ENCODE results near the gene FOXP1. TPM values are rescaled to one million over a fixed set of nuclear protein-coding genes. Genes with fewer than 3 reads are reported as not detected.

Gene FOXP1
- total RNA-seq, 4 donors from 2014 or later: 86.4 to 107 (median 93.8) TPM

DNA sequence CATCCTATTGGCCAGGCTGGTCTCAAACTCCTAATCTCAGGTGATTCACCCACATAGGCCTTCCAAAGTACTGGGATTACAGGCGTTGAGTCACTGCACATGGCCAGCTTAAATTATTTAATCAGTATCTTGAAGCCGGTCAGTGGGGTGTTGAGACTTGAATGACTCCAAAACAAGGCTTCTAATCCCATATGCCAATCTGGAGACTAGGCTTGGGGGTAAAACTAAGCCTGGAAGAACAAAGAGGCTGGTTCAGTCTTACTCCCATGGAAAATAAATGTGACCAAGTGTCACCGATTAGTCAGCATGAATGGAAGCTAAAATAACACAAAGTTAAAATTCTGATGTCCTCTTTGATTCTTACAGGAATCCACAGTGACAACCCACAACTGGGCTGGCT lies 509.1 kb downstream of the FOXP1 start:
- Histone ChIP-seq H3K4me3 (no peak overlapping the region), H3K27ac (peak overlapping the region in 1 of 4 donors; percentile 46), H3K4me1 (peaks cover 0 to 49% (median 17%) of the 10 kb centered on the region in 4 donors), H3K27me3 (no peaks in the 10 kb centered on the region), H3K36me3 (no peaks in the 10 kb centered on the region), H3K9me3 (no peaks in the 10 kb centered on the region)
- no peak for DNase-seq (ENCODE audit: low spot score in 2 of 2)
- WGBS, 2 donors: 64 to 69% methylated on average over 3 of the region's 3 CpGs
- no peak for TF ChIP-seq EP300 (IDR thresholded peaks at IDR 0.05)
- no peak for TF ChIP-seq POLR2A (IDR thresholded peaks at IDR 0.05)
- TF ChIP-seq, protein P1, sequence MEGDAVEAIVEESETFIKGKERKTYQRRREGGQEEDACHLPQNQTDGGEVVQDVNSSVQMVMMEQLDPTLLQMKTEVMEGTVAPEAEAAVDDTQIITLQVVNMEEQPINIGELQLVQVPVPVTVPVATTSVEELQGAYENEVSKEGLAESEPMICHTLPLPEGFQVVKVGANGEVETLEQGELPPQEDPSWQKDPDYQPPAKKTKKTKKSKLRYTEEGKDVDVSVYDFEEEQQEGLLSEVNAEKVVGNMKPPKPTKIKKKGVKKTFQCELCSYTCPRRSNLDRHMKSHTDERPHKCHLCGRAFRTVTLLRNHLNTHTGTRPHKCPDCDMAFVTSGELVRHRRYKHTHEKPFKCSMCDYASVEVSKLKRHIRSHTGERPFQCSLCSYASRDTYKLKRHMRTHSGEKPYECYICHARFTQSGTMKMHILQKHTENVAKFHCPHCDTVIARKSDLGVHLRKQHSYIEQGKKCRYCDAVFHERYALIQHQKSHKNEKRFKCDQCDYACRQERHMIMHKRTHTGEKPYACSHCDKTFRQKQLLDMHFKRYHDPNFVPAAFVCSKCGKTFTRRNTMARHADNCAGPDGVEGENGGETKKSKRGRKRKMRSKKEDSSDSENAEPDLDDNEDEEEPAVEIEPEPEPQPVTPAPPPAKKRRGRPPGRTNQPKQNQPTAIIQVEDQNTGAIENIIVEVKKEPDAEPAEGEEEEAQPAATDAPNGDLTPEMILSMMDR (IDR thresholded peaks at IDR 0.05): no peak

DNA sequence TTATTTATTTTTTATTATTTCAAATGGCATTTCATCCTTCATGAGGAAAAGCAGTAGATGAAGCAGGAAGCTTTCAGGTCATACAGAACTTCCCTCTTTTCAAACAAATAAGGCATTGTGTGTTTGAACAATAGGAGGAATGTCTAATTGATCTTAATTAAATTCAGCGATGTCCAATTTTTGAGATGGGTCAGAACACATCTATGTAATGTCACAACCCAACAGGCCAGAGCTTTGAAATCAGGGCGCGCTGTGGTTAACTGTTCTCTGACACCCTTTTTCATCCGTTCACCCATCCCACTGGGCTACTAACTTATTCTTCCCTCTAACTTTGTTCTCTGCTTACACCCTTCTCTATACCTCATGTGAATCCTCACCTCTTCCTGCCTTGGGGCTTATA lies 510.5 kb downstream of the FOXP1 start:
- H3K27me3 ChIP-seq: no peaks in the 10 kb centered on the region
- TF ChIP-seq EP300 (IDR thresholded peaks at IDR 0.05) (no peak), POLR2A (IDR thresholded peaks at IDR 0.05) (no peak)
- TF ChIP-seq, protein P1 (IDR thresholded peaks at IDR 0.05): no peak
- no peaks in the 10 kb centered on the region for H3K9me3 ChIP-seq
- H3K36me3 ChIP-seq: no peaks in the 10 kb centered on the region
- peaks cover 0 to 62% (median 18%) of the 10 kb centered on the region in 4 donors for H3K4me1 ChIP-seq
- H3K27ac ChIP-seq: peak overlapping the region in 2 of 4 donors; percentile 24 to 45
- 44 to 49% methylated on average over 4 of the region's 4 CpGs for WGBS, 2 donors
- no peak for DNase-seq (ENCODE audit: low spot score in 2 of 2)
- no peak overlapping the region for H3K4me3 ChIP-seq

DNA sequence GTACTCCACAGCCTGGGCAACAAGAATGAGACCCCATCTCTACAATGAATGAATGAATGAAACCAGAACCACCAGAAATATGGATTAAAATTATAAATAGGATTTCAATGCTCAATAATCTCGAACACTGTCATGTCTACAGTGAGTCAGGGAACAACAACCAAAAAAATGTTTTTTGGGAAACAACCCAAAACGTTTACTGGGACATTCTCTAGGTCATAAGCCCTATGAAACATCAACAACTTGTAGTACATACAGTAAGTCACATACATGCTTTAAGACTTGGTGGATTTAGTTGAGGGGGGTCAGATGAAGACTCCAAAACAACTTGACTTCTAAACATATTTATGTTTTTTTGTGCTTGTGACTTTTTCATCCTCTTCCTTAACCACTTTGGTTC lies 511.2 kb downstream of the FOXP1 start:
- TF ChIP-seq, protein P1 (IDR thresholded peaks at IDR 0.05): no peak
- no peak for TF ChIP-seq POLR2A (IDR thresholded peaks at IDR 0.05)
- TF ChIP-seq EP300 (IDR thresholded peaks at IDR 0.05): no peak
- DNase-seq (ENCODE audit: low spot score in 2 of 2): no peak
- no peaks in the 10 kb centered on the region for H3K27me3 ChIP-seq
- H3K4me3 ChIP-seq: no peak overlapping the region
- no peaks in the 10 kb centered on the region for H3K36me3 ChIP-seq
- 47 to 52% methylated on average over 2 of the region's 2 CpGs for WGBS, 2 donors
- no peaks in the 10 kb centered on the region for H3K9me3 ChIP-seq
- peaks cover 0 to 67% (median 20%) of the 10 kb centered on the region in 4 donors for H3K4me1 ChIP-seq
- peak overlapping the region in 2 of 4 donors; percentile 24 to 45 for H3K27ac ChIP-seq

DNA sequence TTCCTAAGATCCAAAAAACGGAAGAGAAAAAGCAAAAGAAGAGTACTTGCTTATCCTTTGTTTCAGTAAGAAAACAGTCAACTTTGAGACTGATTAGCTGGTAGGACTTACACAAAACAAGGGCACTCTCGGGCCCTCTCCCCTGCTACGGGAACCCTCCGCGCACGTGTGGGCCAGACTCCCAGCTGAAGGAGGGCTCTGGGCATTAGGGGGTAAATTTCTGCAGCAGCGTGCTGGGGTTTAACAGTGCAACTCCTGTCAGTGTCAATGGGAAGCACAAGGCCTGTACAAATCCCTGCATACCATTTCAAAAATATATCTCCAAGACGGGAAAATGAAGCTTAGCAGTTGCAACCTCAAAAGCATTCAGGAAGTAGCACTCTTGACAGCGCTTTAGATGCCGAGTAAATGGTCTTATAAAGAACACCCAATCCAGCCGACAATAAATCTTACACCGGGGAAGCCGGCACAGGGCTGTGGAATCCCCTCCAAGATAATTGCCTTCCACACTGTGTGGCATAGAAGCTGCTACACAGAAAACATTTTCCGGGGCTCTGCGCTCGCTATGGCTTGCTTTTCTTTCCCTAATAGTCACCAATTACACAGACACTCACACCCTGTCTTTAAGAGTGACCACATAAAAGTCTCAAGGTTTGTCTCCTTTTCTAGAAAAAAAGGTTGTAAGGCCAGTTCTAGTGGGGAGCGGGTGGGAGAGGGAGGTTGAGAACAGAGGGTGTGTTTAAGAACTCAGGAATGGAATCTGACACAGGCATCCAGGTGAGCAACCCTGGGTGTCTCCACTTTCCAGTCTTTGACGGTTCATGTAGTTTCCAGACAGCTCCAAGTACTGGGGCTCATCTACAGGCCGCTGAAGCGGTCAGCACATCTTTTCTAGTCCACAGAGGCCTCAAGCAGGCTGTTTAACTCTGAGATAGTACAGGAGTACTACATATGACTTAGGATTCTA lies 512.7 kb downstream of the FOXP1 start:
- Histone ChIP-seq H3K4me1 (peaks cover 0 to 74% (median 31%) of the 10 kb centered on the region in 4 donors), H3K27me3 (no peaks in the 10 kb centered on the region), H3K4me3 (no peak overlapping the region), H3K9me3 (no peaks in the 10 kb centered on the region), H3K27ac (peak overlapping the region in 2 of 4 donors; percentile 57 to 58), H3K36me3 (no peaks in the 10 kb centered on the region)
- no peak for DNase-seq (ENCODE audit: low spot score in 2 of 2)
- WGBS, 2 donors: 76 to 78% methylated on average over 20 of the region's 20 CpGs
- TF ChIP-seq EP300 (IDR thresholded peaks at IDR 0.05) (no peak), POLR2A (IDR thresholded peaks at IDR 0.05) (no peak)
- TF ChIP-seq, protein P1 (IDR thresholded peaks at IDR 0.05): no peak

DNA sequence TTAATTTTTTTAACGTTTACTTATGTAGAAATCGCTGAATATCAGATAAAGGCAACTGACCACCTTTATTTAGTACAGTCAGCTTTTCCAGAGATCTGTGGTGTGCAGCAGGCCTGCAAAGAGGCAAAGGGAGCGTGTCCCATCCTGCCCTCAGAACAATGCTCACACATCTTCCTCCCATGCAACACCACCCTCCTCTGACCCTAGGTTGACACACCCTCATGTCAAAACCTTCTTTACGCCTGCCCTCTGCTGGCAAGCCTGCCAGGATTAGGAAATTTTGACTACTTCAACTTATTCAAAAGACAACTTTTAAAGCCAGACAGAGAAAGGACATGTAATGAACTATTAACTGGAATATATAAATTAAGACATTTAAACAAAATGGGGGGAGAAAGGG lies 513.7 kb downstream of the FOXP1 start:
- TF ChIP-seq, protein P1 (IDR thresholded peaks at IDR 0.05): peak; percentile 36 to 65 (median 41)
- TF ChIP-seq EP300 (IDR thresholded peaks at IDR 0.05) (peak in 1 of 2 donors; percentile 50), POLR2A (IDR thresholded peaks at IDR 0.05) (no peak)
- Histone ChIP-seq H3K4me3 (no peak overlapping the region), H3K27ac (peak overlapping the region in 1 of 4 donors; percentile 58), H3K9me3 (no peaks in the 10 kb centered on the region), H3K27me3 (no peaks in the 10 kb centered on the region), H3K36me3 (no peaks in the 10 kb centered on the region), H3K4me1 (peaks cover 0 to 74% (median 31%) of the 10 kb centered on the region in 4 donors)
- peak; percentile 53 to 77 for DNase-seq (ENCODE audit: low spot score in 2 of 2)
- 59 to 63% methylated on average over 4 of the region's 4 CpGs for WGBS, 2 donors
